NCI-H187 treated with DMSO at 0.1 percent for 48 hours (cell line): ENCODE results near the gene ZNF622.
"Not testable (repeated sequence)": the region's sequence is repeated elsewhere in the genome, so short reads cannot be mapped to it uniquely, and the experiment has no call there.

ENCODE experiments used
- DNase-seq: peaks from one replicate; lab custom pipeline; 2025; lab: John Stamatoyannopoulos, UW

The ZNF622 gene

DNA sequence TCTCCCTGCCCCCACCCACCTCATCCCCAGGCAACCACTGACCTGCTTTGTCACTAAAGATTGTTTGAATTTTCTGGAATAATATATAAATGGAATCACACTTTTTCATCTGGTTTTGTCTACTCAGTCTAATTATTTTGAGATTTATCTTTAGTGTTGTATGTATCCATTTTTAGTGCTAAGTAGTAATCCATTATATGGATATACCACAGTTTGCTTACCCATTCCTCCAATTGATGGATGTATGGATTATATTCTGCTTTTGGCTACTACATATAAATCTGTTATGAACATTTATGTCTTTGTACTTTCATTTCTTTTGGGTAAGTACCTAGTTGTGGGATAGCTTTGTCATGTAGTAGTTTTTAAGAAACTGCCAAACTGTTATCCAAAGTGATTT, 14.5 kb upstream of the ZNF622 start:
- DNase-seq: no peak

- no peak for DNase-seq
These were observed 11.9 kb upstream of the ZNF622 start for GRCh38 chr5:16477541-16477940.

GRCh38 chr5:16476417-16476816, 10.8 kb upstream of the ZNF622 start:
- DNase-seq: not testable (repeated sequence)

DNA sequence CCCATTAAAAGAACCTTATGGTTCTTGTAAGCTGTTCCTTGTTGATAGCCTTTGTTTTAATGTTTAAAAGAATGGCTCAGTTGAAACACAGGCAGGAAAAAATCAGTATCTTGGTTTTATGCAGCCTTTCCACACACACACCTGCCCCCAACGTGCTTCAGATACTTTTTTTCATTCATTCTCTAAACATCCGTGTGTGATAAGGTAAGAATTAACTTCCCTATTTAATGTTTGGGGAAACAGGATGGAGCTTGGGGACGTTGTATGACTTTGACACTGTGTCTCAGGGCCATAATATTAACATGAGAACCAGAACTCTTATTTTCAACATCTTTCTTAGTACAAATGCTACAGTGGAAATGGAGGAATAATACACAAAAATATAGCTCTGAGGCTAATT, 5.8 kb upstream of the ZNF622 start:
- DNase-seq: no peak

DNA sequence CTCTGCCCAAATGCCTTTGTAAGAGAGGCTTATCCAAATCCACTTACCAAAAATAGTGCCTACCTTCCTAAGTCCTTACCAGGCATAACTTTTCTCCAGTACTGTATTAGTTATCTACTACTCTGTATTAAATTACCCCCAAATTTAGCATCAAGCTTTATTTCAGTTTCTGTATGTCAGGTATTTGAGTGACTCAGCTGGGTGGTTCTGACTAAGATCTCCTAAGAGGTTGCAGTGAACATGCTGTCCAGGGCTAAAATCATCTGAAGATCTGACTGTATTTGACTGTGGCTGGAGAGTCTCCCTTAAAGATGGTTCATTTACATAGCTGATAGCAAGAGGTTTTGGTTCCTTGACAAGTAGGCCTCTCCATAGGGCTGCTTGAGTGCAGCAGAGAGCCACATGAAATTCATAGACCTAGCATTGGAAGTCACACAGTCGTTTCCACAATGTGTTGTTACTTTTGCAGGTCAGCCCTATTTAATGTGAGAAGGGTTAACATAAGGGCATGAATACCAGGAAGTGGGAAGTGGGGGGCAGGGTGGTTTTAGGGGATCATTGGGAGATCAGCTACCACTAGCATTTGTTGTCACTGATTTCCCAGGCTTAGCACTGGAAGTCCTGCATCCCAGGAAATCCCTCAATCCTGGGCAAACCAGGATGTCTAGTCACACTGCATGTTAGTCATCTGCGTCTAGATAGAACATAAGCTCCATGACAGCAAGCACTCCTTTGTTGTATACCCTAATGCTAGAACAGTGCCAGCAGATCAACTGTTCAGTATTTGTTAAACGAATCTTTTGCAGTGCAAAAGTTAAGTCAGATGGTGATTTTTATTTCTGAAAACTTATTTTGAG, 2.0 kb upstream of the ZNF622 start:
- DNase-seq: no peak

GRCh38 chr5:16464664-16465543, 696 bp downstream of the ZNF622 start:
- DNase-seq: no peak

- no peak for DNase-seq
These were observed 1.4 kb downstream of the ZNF622 start for GRCh38 chr5:16464231-16464630.

GRCh38 chr5:16461782-16462181, 3.8 kb downstream of the ZNF622 start:
- no peak for DNase-seq

DNA sequence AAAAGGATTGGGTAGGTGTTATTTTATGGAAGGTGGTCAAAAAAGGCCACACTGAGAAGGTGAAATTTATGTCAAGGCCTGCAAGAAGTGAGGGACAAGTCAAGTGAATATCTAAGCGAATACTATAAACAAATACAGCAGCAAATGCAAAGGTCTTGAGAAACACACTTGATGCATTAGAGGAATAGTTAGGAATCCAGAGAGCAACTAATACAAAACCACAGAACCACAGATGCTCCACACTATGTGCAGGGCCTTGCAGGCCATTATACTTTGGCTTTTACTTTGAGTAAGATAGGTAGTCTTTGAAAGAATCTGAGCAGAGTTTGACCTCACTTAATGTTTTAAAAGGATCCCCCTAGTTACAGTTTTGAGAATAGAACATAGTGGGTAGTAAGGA, 4.6 kb downstream of the ZNF622 start:
- no peak for DNase-seq

GRCh38 chr5:16459451-16459850, 6.1 kb downstream of the ZNF622 start:
- DNase-seq: no peak

DNA sequence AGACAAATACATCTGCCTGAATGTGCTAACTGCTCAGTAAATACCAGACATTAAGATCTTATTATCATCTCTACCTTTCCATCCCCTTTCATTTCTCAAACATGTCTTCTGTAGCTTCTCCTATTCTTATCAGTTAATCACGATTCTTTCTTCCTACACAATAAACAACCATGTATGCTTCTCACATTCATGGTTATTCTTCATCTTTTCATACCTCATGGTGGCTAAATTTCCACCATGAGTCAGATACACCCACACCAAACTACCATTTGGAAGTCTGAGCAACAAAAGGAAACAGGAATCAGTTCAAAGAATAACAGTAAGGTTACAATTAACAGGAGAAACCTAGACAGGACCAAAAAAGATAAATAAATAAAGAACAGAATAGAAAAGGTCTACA, 7.7 kb downstream of the ZNF622 start:
- no peak for DNase-seq

DNA sequence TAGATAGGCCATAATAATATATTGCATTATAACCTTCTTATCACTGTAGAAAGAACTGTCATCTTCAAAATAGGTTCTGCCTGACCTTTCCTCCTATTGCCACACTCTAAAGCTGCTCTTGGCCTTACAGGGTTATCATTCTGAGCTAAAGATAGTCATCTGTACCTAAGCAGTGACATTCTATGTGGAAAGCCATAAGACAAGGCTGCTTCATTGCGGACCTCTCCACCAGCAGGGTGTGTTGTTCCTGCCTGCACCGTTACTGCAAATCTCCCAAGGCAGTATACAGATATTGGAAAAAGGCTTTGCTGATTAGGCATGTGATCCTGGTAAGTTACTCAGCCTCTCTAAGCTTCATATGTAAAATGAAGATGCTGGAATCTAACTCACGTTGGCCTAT, 8.1 kb downstream of the ZNF622 start:
- DNase-seq: no peak

GRCh38 chr5:16456103-16456832, 9.3 kb downstream of the ZNF622 start:
- no peak for DNase-seq

- no peak for DNase-seq
These were observed 9.9 kb downstream of the ZNF622 start for GRCh38 chr5:16455668-16456067.

GRCh38 chr5:16454686-16455085, 10.9 kb downstream of the ZNF622 start:
- DNase-seq: no peak

- no peak for DNase-seq
These were observed 12.0 kb downstream of the ZNF622 start for GRCh38 chr5:16453609-16454008.

DNA sequence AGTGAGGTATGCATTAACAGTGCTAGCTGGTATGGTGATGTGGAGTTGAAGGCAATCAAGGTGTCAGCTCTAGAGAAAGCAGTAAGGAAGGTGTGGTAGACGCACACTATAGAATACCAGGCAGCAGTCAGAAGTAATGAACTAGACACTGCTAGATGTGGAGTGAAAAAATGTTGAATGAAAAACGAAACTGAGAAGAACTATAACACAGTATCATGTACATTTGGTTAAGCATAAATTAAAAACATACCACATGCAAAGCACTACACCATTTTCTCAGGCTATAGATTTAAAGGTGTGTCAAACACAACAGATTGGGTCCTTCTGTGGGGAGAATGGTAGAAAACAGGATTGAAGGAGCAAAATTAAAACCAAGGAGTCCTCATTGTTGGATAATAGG, 15.4 kb downstream of the ZNF622 start:
- no peak for DNase-seq

GRCh38 chr5:16446993-16447392, 18.6 kb downstream of the ZNF622 start:
- no peak for DNase-seq

- DNase-seq: no peak
These were observed 27.6 kb downstream of the ZNF622 start for GRCh38 chr5:16437977-16438376.

DNA sequence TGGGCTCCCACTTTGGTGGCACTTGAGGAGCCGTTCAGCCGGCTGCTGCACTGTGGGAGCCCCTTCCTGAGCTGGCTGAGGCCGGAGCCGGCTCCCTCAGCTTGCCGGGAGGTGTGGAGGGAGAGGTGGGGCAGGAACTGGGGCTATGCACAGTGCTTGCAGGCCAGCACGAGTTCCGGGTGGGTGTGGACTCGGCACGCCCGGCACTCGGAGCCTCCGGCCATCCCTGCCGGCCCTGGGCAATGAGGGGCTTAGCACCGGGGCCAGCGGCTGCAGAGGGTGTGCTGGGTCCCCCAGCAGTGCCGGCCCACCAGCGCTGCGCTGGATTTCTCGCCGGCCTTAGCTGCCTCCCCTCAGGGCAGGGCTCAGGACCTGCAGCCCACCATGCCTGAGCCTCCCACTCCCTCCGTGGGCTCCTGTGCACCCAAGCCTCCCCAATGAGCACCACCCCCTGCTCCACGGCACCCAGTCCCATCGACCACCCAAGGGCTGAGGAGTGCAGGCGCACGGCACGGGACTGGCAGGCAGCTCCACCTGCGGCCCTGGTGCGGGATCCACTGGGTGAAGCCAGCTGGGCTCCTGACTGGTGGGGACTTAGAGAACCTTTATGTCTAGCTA, 29.4 kb downstream of the ZNF622 start:
- DNase-seq: not testable (repeated sequence)

DNA sequence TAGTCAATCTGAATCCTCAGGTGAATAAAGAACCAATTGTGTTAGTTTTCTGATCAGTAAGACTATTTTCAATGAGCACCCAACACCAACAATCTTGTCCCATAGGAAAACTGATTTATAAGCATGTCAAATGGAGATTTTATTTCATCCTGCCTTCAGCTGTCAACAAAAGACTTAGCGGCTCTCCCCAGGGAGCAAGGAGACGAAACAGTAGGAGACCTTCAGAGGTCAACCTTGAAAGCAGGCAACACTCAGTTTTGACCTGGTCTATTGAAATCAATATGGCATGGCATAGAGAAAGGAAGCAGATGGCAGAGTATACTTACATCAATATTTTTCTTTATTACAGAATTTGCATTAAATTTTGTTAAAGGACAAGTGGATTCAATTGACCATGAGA, 34.1 kb downstream of the ZNF622 start:
- no peak for DNase-seq
